ENCODE results near the gene PHTF2. TPM values are rescaled to one million over a fixed set of nuclear protein-coding genes. Genes with fewer than 3 reads are reported as not detected.

PHTF2 gene
- total and polyA plus RNA-seq, 2 experiments from 2014 or later, result 13.3 to 26.9 TPM

- Histone ChIP-seq H3K9me2 (replicated peaks; ENCODE audit: insufficient read depth) (no peaks in the 10 kb centered on the region), H3K4me1 (ENCODE audit: insufficient read depth) (no peaks in the 10 kb centered on the region), H2AFZ (no peak overlapping the region), H3K79me2 (no peaks in the 10 kb centered on the region), H3K27ac (no peak overlapping the region), H3K4me3 (no peak overlapping the region), H3K36me3 (replicated peaks; ENCODE audit: insufficient read depth, low read depth) (no peaks in the 10 kb centered on the region), H4K20me1 (ENCODE audit: insufficient read depth, poor library complexity, severe bottlenecking) (no peaks in the 10 kb centered on the region), H3K4me2 (no peak overlapping the region), H3K27me3 (no peaks in the 10 kb centered on the region), H3K9me3 (ENCODE audit: low read depth) (no peaks in the 10 kb centered on the region)
- WGBS (ENCODE audit: low lambda C conversion rate, missing lambda C conversion rate), result 93% methylated on average over 2 of the region's 2 CpGs
- no peak for TF ChIP-seq EZH2phosphoT487 (IDR thresholded peaks at IDR 0.05; ENCODE audit: low read depth, severe bottlenecking, unreplicated experiment)
- TF ChIP-seq, protein P1, sequence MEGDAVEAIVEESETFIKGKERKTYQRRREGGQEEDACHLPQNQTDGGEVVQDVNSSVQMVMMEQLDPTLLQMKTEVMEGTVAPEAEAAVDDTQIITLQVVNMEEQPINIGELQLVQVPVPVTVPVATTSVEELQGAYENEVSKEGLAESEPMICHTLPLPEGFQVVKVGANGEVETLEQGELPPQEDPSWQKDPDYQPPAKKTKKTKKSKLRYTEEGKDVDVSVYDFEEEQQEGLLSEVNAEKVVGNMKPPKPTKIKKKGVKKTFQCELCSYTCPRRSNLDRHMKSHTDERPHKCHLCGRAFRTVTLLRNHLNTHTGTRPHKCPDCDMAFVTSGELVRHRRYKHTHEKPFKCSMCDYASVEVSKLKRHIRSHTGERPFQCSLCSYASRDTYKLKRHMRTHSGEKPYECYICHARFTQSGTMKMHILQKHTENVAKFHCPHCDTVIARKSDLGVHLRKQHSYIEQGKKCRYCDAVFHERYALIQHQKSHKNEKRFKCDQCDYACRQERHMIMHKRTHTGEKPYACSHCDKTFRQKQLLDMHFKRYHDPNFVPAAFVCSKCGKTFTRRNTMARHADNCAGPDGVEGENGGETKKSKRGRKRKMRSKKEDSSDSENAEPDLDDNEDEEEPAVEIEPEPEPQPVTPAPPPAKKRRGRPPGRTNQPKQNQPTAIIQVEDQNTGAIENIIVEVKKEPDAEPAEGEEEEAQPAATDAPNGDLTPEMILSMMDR (IDR thresholded peaks at IDR 0.05; ENCODE audit: poor library complexity), result no peak
- no peak for DNase-seq (ENCODE audit: low spot score)
Measured at GRCh38 chr7:77908664-77909063, 110.1 kb downstream of the PHTF2 start.

DNA sequence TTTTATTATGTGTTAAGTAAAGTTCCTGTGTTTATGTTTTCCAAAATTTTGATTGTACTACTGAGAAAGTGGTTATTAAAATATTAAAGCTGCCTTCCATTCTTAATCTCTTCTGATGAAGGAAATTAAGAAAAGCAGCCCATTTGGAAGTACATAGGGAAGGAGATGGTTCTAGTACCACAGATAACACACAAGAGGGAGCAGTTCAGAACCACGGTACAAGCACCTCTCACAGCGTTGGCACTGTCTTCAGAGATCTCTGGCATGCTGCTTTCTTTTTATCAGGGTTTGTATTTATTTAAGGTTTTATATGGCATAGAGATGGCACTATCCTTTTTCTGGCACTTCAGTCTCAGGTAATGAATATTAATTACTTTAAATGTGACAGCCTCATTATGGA lies 111.6 kb downstream of the PHTF2 start:
- Histone ChIP-seq H3K27me3 (no peaks in the 10 kb centered on the region), H3K9me2 (replicated peaks; ENCODE audit: insufficient read depth) (no peaks in the 10 kb centered on the region), H2AFZ (no peak overlapping the region), H3K4me2 (no peak overlapping the region), H4K20me1 (ENCODE audit: insufficient read depth, poor library complexity, severe bottlenecking) (no peaks in the 10 kb centered on the region), H3K4me3 (no peak overlapping the region), H3K36me3 (replicated peaks; ENCODE audit: insufficient read depth, low read depth) (no peaks in the 10 kb centered on the region), H3K9me3 (ENCODE audit: low read depth) (no peaks in the 10 kb centered on the region), H3K4me1 (ENCODE audit: insufficient read depth) (no peaks in the 10 kb centered on the region), H3K79me2 (no peaks in the 10 kb centered on the region), H3K27ac (no peak overlapping the region)
- TF ChIP-seq EZH2 (IDR thresholded peaks at IDR 0.05; ENCODE audit: borderline replicate concordance), result no peak
- DNase-seq (ENCODE audit: low spot score), result no peak
- 96% methylated on average over 2 of the region's 2 CpGs for WGBS (ENCODE audit: low lambda C conversion rate, missing lambda C conversion rate)

DNA sequence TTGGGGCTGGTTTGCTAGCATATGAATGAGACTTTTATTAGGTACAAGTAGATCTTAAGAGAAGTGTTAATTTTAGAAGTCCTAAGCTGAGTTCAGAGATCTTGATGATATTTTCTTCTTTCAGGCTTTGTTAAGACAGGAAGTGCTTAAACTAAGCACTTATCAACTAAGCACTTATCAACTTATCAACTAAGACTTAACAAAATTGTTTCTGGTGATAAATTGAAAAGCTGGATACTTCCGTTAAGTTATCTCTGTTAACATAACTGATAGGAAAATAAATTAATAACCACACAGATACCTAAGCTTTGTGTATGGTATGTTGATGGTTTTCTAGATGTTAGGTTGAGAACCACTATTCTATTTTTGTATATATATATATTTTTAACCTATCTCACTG lies 113.7 kb downstream of the PHTF2 start:
- Histone ChIP-seq H3K27me3 (no peaks in the 10 kb centered on the region), H3K4me3 (no peak overlapping the region), H4K20me1 (ENCODE audit: insufficient read depth, poor library complexity, severe bottlenecking) (no peaks in the 10 kb centered on the region), H2AFZ (no peak overlapping the region), H3K9me2 (replicated peaks; ENCODE audit: insufficient read depth) (no peaks in the 10 kb centered on the region), H3K27ac (no peak overlapping the region), H3K36me3 (replicated peaks; ENCODE audit: insufficient read depth, low read depth) (no peaks in the 10 kb centered on the region), H3K4me2 (no peak overlapping the region), H3K4me1 (ENCODE audit: insufficient read depth) (no peaks in the 10 kb centered on the region), H3K79me2 (no peaks in the 10 kb centered on the region), H3K9me3 (ENCODE audit: low read depth) (no peaks in the 10 kb centered on the region)
- 55% methylated on average over 1 of the region's 1 CpG for WGBS (ENCODE audit: low lambda C conversion rate, missing lambda C conversion rate)
- TF ChIP-seq, protein P1 (IDR thresholded peaks at IDR 0.05; ENCODE audit: poor library complexity), result no peak
- no peak for TF ChIP-seq EZH2phosphoT487 (IDR thresholded peaks at IDR 0.05; ENCODE audit: low read depth, severe bottlenecking, unreplicated experiment)
- TF ChIP-seq EZH2 (IDR thresholded peaks at IDR 0.05; ENCODE audit: borderline replicate concordance), result no peak
- DNase-seq (ENCODE audit: low spot score), result no peak

DNA sequence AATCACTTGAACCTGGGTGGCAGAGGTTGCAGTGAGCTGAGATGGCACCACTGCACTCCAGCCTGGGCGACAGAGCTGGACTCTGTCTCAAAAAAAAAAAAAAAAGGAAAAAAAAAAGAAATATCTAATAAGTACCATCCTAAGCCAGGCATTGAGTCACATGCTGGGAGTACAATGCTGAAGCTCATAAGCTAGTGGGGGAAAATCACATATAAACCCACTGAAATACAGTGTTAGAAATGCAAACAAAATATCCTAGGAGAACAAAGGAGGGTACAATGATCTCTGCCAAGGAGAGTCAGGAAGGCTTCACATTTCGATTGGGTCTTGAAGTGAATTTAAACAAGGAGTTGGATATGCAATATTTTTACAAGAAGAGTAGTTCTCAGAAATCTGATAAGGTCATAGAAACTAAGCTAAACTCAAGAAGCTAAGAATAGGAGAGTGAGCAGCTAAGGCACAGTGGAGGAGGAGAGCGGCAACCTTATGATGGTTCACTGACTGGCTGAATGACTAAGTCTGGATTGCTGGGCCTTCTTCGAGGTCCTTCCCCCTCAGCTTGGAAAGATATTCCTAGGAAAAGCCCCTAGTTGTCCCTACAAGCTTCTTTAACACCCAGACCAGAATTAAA lies 115.5 kb downstream of the PHTF2 start:
- Histone ChIP-seq H4K20me1 (ENCODE audit: insufficient read depth, poor library complexity, severe bottlenecking) (no peaks in the 10 kb centered on the region), H3K27ac (no peak overlapping the region), H3K4me3 (no peak overlapping the region), H3K9me3 (ENCODE audit: low read depth) (no peaks in the 10 kb centered on the region), H3K79me2 (no peaks in the 10 kb centered on the region), H3K9me2 (replicated peaks; ENCODE audit: insufficient read depth) (no peaks in the 10 kb centered on the region), H3K4me2 (no peak overlapping the region), H3K36me3 (replicated peaks; ENCODE audit: insufficient read depth, low read depth) (no peaks in the 10 kb centered on the region), H3K4me1 (ENCODE audit: insufficient read depth) (no peaks in the 10 kb centered on the region), H2AFZ (no peak overlapping the region), H3K27me3 (no peaks in the 10 kb centered on the region)
- TF ChIP-seq EZH2 (IDR thresholded peaks at IDR 0.05; ENCODE audit: borderline replicate concordance) (no peak), EZH2phosphoT487 (IDR thresholded peaks at IDR 0.05; ENCODE audit: low read depth, severe bottlenecking, unreplicated experiment) (no peak)
- TF ChIP-seq, protein P1 (IDR thresholded peaks at IDR 0.05; ENCODE audit: poor library complexity), result no peak
- DNase-seq (ENCODE audit: low spot score), result no peak
- WGBS (ENCODE audit: low lambda C conversion rate, missing lambda C conversion rate), result 83% methylated on average over 4 of the region's 4 CpGs

Measured in hepatocyte (in vitro differentiated cells).